GM19023 (cell line): Measurements from ENCODE around the gene PEX19.

Source experiments
- ATAC-seq: cut with Tn5 transposase; IDR thresholded peaks from one replicate; pipeline ENCODE4 v1.9.1; 2021; ENCODE audit warnings: mild to moderate bottlenecking, moderate library complexity; ENCODE audit not compliant: unreplicated experiment

The PEX19 gene

DNA sequence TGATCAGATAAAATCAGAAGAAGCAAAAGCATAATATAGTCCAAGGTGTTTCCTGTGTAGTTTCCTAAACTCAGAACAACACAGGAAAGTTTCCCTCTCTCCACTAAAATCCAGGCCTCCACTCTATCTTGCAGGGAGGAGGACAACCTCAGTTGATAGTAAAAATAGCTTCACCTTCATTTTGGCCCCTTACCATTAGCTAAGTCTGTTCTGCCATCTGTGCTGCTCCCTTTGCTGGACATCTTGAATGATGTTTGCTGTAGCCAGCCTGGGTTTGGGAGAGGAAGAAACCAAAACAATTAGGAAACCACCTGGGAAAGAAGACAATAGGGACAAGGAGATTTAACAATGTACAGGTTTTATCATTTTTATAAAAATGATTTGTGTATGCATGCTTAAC lies 41.2 kb downstream of the PEX19 start:
- no peak for ATAC-seq

DNA sequence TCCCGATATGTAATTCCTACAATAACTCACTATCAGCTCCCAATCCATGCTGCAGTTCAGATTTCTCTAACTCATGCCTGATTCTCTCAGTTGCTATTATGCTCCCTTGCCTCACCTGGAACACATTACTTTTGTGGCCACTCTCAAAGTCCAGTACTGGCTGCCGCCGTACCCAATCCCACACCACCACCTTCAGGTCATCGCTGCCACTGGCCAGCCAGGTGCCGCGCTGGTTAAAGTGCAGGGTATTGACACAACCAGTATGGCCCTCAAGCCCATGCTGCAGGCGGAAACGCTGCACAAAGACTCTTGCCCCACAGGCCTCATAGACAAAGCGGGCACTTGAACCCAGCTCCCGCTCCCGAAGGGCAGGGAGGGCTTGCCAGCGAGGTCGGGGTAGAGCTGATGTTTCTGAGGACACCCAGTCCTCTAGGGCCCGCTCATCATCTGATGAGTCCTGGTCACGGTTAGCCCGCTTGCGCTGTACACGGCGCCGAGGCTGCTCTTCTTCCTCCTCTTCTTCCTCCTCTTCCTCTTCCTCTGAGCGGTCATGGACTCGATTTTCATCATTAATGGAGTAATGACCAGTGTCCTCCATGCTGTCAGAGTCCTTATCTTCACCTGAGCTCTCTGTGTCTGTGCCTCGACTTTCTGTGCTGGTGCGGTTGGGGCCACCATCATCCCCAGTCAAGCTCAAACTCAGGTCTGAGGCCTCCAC lies 45.2 kb downstream of the PEX19 start:
- no peak for ATAC-seq

DNA sequence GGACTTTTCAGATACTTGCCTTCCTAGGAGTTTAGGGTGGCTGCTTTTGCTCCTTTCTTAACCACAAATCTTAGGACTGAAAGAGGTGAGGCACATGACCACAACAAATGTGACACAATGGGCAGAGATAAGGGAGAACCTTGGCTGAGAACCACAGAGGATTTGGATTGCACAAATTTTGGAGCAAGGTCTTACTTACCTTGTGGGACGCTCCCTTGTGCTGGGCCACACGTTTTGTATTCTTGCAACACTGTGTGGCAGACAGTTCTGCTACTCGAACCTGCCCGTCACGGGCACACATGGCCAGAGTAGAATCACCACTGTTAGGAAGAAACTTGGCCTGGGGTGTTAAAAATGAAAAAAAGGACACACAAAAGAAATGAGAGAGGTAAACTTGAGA lies 46.5 kb downstream of the PEX19 start:
- no peak for ATAC-seq

DNA sequence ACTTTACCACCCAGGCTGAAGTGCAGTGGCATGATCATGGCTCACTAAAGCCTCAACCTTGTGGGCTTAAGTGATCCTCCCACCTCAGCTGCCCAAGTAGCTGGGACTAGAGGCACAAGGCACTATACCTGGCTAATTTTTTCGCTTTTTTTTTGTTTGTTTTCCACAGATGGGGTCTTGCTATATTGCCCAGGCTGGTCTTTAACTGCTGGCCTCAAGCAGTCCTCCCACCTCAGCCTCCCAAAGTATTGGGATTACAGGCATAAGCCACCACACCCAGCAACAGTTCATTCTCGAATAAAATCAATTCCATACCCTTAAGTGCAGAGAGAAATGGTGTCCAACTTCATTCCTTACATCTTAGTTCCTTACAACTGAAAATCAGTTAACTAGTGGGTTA lies 47.4 kb downstream of the PEX19 start:
- ATAC-seq: no peak

DNA sequence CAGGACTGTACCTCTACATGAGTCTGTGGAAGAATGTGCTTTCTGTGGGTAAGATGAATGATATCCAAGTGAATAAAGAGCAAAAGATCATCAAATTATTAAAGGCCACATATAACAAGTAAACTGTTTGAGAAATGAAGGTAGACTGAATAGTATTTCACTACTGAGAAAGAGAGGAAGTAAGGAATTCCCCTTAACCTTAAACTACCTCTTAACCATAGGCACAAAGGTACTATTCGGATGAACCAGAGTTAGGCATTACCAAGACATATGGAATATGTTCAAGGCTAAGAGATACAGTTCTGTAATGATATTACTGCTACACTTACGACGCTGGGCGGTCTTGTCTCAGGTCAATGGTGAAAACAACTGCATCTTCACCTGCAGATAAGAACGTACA lies 48.1 kb downstream of the PEX19 start:
- no peak for ATAC-seq

DNA sequence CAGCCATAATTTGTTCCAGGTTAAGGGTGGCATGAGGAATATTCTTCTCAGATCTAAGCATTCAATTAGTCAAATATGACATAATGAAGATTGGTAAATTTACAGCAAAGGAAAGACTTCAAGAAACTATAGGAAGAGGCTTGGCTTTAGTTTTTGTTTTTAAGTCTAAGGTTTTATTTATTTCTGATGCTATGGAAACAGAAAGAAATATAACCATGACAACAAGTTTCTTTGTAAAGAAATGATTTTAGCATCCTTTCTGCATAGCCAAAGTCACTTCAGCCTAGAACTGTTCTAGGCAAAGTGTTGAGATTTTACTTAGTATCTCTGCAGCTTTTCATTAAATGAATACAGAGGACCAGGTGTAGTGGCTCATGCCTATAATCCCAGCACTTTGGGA lies 52.0 kb downstream of the PEX19 start:
- no peak for ATAC-seq

DNA sequence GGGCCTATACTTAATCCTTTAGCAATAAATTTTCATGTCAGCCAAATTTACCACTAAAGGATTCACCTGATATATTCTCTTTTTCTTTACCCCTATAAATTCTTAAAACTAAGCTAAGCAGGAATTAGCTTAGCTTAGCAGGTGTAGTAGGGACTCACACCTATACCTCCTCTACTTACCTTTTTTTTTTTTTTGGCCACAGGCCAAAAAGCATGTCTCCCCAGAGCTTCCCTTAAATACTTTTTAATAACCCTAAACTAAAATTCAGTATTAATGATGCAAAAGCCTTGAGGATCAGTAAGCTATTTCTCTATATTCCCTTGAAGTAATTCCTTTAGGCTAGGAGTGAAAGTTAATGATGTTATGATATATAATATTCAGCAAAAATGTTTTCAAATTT lies 56.5 kb downstream of the PEX19 start:
- ATAC-seq: no peak

DNA sequence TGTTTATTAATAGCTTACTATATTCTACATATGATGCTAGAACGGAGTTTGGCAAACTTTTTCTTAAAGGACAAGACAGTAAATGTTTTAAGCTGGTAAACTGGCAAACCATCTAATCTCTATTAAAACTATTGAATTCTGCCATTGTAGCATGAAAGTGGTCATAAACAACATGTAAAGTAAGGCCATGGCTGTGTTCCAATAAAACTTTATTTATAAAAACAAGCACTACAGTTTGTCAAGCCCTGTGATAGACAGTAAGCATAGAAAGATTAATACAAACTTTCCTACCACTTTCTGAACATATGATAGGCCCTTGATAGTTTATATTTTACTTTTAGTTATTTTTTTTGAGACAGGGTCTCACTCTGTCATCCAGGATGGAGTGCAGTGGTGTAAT lies 57.4 kb downstream of the PEX19 start:
- ATAC-seq: no peak

DNA sequence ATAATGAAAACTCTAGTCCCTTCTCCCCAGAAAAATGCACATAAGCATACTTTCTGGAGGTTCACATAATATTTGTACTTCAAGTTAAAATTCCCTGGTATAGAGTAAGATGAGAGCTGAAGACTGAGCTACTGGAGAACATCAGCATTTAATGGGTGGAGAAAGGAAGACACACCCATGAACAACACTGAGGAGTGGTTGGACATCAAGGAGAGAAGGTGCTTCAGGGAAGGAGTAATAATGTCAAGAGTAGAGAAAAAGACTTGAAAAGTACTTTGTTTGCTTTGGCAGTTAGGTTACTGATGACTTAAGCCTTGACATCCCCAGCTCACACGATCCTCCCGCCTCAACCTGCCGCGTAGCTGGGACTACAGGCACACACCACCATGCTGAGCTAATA lies 57.9 kb downstream of the PEX19 start:
- ATAC-seq: no peak
